PFSK-1 (cell line): Measurements from ENCODE around the gene ATG14.

Experiments used
- FOXP2 ChIP-seq: optimal IDR thresholded peaks from 2 replicates; pipeline ENCODE3; 2011; ENCODE audit warnings: borderline replicate concordance, control low read depth, inconsistent platforms; ENCODE audit not compliant: insufficient read depth; ENCODE audit errors: extremely low read length, extremely low read depth
- POLR2AphosphoS5 ChIP-seq: IDR thresholded peaks from 2 replicates; pipeline ENCODE4 v1.6.1; 2012; ENCODE audit warnings: low read depth, mild to moderate bottlenecking, control low read depth, low read length, moderate library complexity
- SIN3A ChIP-seq: IDR thresholded peaks from 2 replicates; pipeline ENCODE4 v1.6.1; 2012; ENCODE audit warnings: mild to moderate bottlenecking, low read length, moderate library complexity, borderline replicate concordance; ENCODE audit not compliant: insufficient read depth
- TAF1 ChIP-seq: IDR thresholded peaks from 2 replicates; pipeline ENCODE4 v1.6.1; 2012; ENCODE audit warnings: low read length, control low read depth, borderline replicate concordance; ENCODE audit not compliant: insufficient read depth
- TF ChIP-seq, protein P1 (sequence below), 2 experiments: IDR thresholded peaks; 2 replicates each; pipeline versions ENCODE4 v1.6.1 to v1.8.0; 2011 to 2012; ENCODE audit warnings: low read depth in 2 of 2, low read length in 2 of 2, control low read depth in 1 of 2, inconsistent platforms in 1 of 2, mild to moderate bottlenecking in 1 of 2, moderate library complexity in 1 of 2; ENCODE audit not compliant: insufficient read depth in 1 of 2

ATG14 gene

DNA sequence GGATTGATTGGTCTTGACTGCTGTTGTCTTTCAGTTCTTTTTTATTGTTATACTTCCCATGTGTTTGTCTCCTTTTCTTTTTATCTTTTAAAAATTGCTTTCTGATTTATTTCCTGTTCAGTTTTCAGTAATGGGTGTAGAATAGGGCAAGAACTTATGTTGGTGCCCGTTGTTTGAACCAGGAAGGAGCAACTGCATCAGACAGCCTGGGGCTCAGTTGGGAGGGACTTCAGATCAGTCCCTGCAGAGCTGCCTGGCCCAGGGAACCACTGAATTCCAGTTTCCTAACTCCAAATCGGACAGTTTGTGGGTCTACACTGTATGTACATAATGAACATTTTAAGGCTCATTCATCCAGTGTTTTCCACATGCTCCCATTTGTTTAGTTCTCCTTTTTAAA, 75.5 kb downstream of the ATG14 start:
- TF ChIP-seq TAF1 (no peak), SIN3A (no peak), FOXP2 (no peak), POLR2AphosphoS5 (no peak)
- TF ChIP-seq, protein P1, sequence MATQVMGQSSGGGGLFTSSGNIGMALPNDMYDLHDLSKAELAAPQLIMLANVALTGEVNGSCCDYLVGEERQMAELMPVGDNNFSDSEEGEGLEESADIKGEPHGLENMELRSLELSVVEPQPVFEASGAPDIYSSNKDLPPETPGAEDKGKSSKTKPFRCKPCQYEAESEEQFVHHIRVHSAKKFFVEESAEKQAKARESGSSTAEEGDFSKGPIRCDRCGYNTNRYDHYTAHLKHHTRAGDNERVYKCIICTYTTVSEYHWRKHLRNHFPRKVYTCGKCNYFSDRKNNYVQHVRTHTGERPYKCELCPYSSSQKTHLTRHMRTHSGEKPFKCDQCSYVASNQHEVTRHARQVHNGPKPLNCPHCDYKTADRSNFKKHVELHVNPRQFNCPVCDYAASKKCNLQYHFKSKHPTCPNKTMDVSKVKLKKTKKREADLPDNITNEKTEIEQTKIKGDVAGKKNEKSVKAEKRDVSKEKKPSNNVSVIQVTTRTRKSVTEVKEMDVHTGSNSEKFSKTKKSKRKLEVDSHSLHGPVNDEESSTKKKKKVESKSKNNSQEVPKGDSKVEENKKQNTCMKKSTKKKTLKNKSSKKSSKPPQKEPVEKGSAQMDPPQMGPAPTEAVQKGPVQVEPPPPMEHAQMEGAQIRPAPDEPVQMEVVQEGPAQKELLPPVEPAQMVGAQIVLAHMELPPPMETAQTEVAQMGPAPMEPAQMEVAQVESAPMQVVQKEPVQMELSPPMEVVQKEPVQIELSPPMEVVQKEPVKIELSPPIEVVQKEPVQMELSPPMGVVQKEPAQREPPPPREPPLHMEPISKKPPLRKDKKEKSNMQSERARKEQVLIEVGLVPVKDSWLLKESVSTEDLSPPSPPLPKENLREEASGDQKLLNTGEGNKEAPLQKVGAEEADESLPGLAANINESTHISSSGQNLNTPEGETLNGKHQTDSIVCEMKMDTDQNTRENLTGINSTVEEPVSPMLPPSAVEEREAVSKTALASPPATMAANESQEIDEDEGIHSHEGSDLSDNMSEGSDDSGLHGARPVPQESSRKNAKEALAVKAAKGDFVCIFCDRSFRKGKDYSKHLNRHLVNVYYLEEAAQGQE (IDR thresholded peaks at IDR 0.05; ENCODE audit: insufficient read depth in 1 of 2, low read depth in 2 of 2, low read length in 2 of 2) = no peak

DNA sequence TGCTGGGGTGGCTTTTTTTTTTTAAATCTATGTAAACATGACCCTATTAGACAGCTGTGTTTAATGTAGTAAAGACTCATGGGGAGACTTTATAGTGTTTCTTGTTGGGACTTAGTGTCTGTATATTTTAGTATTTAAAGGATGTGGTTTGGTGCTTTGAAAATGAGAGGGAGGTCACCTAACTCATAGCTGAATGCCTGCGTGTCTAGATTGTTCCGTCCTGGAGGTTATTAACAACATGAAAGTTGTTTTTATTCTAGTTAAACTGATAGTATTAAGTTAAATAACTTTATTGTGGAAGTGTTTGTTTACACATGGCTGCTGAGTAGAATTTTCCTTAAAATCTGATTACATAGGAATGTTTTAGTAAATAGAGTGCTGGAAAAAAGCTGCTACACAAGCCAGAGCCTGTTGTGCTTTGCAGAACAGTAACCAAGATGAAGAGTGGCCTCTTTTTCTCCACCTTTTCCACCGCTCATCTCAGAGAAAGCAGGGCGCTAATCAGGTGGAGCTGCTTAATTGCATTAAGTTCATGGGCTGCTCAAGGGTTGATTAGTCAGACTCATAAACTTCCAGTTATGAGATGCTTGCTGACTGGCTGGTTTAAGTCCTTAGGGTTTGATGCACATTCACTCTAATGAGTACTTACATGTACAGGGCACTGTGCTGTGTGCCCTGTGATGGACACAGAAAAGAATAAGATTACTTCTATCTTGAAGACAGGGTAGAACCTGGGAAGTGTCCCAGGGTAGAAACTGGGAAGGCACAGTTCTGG, 77.7 kb downstream of the ATG14 start:
- no peak for TF ChIP-seq SIN3A
- TF ChIP-seq TAF1 = no peak
- no peak for TF ChIP-seq FOXP2
- TF ChIP-seq, protein P1 (IDR thresholded peaks at IDR 0.05; ENCODE audit: insufficient read depth in 1 of 2, low read depth in 2 of 2, low read length in 2 of 2) = no peak
- no peak for TF ChIP-seq POLR2AphosphoS5

- TF ChIP-seq POLR2AphosphoS5 (no peak), TAF1 (no peak), SIN3A (no peak), FOXP2 (no peak)
- TF ChIP-seq, protein P1 (IDR thresholded peaks at IDR 0.05; ENCODE audit: insufficient read depth in 1 of 2, low read depth in 2 of 2, low read length in 2 of 2) = no peak
These were observed 78.7 kb downstream of the ATG14 start for GRCh38 chr14:55332654-55333570.

DNA sequence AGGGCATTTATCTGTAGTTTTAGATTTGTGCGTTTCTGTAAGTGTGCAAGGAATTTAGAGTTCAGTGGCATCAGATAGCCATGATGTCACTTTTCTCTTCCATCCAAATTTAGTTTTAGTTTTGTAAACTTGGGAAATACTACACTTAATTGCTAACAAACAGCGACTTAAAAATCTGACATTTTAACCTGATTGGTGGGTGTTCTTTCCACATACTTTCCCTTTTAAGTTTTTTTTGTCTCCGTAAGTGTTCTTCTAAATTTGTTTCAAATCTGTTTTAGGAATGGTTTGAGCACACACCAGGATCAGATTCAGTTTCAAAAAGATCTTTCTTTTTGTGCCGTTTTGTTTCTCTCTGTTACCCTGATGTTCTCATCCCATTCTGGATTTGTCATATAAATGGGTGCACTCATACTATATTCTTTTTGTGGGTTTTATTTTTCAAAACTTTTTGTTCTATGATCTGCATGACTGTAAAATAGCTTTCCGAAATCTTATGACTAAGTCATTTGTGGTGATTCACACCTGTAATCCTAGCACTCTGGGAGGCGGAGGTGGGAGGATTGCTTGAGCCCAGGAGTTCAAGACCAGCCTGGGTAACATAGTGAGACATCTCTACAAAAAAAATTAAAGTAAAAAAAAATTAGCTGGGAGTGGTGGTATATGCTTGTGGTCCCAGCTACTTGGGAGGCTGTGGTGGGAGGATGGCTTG, 81.5 kb downstream of the ATG14 start:
- TF ChIP-seq TAF1 (no peak), FOXP2 (no peak), POLR2AphosphoS5 (no peak), SIN3A (no peak)
- TF ChIP-seq, protein P1 (IDR thresholded peaks at IDR 0.05; ENCODE audit: insufficient read depth in 1 of 2, low read depth in 2 of 2, low read length in 2 of 2) = no peak
